ENCODE data around the gene LIMCH1.

DNA sequence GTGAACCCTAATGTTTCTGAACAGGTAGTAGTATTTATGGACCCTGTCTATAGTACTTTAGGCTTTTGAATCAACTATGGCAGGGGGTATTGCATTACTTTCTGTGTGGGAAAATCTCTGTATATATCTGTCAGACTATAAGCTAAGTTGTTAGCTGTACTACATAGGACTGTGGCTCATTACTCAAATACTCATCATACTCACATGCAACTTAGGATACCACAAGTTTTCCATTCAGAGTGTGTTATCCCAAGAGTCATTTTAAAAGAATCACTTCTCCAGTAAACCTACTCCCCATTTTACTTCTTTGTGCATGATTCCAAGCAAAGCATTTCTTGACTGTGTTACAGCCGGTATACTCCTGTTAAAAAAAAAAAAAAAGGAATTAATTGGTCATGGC is 115.0 kb downstream of the LIMCH1 start:
- TF ChIP-seq, protein P1, sequence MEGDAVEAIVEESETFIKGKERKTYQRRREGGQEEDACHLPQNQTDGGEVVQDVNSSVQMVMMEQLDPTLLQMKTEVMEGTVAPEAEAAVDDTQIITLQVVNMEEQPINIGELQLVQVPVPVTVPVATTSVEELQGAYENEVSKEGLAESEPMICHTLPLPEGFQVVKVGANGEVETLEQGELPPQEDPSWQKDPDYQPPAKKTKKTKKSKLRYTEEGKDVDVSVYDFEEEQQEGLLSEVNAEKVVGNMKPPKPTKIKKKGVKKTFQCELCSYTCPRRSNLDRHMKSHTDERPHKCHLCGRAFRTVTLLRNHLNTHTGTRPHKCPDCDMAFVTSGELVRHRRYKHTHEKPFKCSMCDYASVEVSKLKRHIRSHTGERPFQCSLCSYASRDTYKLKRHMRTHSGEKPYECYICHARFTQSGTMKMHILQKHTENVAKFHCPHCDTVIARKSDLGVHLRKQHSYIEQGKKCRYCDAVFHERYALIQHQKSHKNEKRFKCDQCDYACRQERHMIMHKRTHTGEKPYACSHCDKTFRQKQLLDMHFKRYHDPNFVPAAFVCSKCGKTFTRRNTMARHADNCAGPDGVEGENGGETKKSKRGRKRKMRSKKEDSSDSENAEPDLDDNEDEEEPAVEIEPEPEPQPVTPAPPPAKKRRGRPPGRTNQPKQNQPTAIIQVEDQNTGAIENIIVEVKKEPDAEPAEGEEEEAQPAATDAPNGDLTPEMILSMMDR (conservative IDR thresholded peaks at IDR 0.05; ENCODE audit: low read length): no peak
- TF ChIP-seq EZH2phosphoT487 (IDR thresholded peaks at IDR 0.05; ENCODE audit: borderline replicate concordance, low read depth, low read length): no peak
